Right renal pelvis (tissue), 4 donors: ENCODE results near the gene CSTF3. TPM values are rescaled to one million over a fixed set of nuclear protein-coding genes. Genes with fewer than 3 reads are reported as not detected.

Source experiments
- DNase-seq, 4 donors: peaks; one replicate each; pipeline ENCODE4 v3.0.0-alpha.2; 2013; ENCODE audit warnings: low read depth in 4 of 4, low spot score in 3 of 4, missing footprints in 1 of 4
- polyA plus RNA-seq, 4 donors: library from polyadenylated mRNA; unstranded; fragments of 120-200 nt; gene quantifications; one replicate each; pipeline ENCODE4 v1.2.1, GENCODE V29; 2013; ENCODE audit not compliant: insufficient read length in 4 of 4

Gene CSTF3
- polyA plus RNA-seq, 4 donors, result 58.4 to 68.0 (median 59.0) TPM

GRCh38 chr11:33045551-33046255 is 115.6 kb downstream of the CSTF3 start:
- DNase-seq, result no peak

GRCh38 chr11:33044285-33044756 is 117.0 kb downstream of the CSTF3 start:
- no peak for DNase-seq

- DNase-seq, result no peak
Observed at GRCh38 chr11:33043221-33043830, 118.0 kb downstream of the CSTF3 start.

DNA sequence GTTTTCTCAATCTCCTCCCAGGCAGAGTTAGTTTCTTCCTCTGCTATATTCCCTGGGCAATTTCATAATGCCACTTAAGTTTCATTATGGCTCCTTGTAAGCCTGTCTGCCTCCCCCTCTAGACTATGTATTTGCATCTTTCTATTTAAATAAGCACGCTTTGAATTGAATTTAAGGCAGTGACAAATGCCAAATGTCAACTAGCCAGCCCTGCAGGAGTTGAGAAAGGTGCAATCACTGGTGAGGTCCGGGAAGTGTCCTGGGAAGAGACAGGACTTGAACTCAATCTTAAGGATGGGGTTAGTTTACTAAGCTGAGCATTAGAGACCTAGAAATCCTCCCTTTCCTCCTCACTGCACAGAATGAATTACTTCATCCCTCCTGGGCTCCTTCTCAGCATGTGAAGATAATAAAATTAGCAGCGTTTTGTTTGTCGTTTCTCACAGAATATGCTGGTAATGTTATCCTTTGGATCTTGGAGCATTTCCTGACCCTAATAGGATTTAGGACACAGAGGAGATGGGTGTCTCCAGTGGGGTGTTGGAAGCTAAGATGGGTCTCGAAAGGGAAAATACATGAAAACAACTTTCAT is 120.3 kb downstream of the CSTF3 start:
- no peak for DNase-seq

- DNase-seq, result no peak
Observed at GRCh38 chr11:33040033-33040861, 121.0 kb downstream of the CSTF3 start.

DNA sequence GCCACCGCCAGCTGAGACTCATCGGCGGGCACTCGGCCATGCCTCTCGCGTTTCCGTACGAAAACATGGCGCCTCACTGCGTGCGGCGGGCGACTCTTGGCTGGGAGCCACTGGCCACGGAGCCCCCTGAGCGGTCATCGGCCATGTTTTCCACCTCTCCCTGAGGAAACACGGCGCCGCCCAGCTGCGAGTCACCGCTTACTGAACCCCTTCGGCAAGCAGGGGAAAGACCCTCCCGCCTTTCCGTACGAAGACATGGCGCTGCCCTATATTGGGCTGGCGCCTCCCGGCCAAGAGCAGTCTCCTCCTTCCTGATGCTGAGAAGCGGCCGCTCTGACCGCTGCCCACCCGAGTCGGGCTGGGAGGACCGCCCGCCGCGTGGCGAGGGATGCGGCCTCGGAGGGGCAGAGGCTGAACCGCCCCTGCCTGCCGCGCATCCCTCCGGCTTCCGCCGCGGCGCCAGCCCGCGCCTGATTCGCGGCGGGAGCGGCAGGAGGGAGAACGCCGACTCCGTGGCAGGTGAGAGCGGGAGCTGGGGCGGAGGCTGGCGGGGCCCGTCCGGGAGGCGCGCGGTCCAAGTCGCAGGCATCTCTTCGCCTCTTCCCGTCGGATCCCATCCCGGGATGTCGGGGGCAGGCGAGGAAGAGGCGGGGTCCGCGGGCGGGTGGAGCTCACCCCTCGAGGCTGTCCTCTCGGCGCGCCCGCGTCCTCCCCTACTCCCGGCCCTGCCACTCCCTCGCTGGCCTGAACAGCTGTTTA is 121.8 kb downstream of the CSTF3 start, which contains the start of gene TCP11L1:
Gene TCP11L1 (plus strand): TSS at position 299 of the 759 bp plus-strand sequence. CDS start 4,202 bp downstream, outside the sequence.
- DNase-seq, result peak; percentile 86 to 91 (median 88)

DNA sequence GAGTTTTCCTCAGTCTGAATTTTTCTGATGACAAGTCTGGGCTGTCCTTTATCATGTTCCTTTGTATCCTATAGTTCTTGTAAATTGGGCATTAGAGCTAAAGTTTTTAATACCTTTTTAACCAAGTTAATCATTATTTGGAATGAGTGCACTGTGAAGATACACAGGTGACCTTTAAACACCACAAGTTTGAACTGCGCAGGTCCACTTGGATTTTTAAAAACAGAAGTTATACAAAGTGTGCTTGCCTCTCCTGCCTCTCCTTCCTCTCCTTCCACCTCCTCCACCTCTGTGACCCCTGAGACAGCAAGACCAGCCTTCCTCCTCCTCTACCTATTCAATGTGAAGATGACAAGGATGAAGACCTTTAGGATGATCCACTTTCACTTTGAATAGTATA is 126.3 kb downstream of the CSTF3 start:
- no peak for DNase-seq

Other genes starting within 250 kb of the CSTF3 start
- gene DEPDC7, start 145.6 kb downstream of the CSTF3 start, polyA plus RNA-seq, result 1 to 10 TPM; 5.4 to 8.4 (median 6.5) TPM
- 10 to 100 TPM in 3 of 4 donors, 1 to 10 TPM in 1; 9.9 to 11.6 (median 10.6) TPM for gene TCP11L1, start 121.9 kb downstream of the CSTF3 start, polyA plus RNA-seq
- gene HIPK3, start 95.9 kb upstream of the CSTF3 start, polyA plus RNA-seq, result 10 to 100 TPM; 42.4 to 58.2 (median 54.1) TPM
- 1 to 10 TPM; 1.5 to 2.2 (median 1.8) TPM for gene KIAA1549L, start 214.6 kb upstream of the CSTF3 start, polyA plus RNA-seq